Heart left ventricle (tissue), 13 donors: ENCODE measurements around the gene GUCA1A.

ENCODE experiments used
- CTCF ChIP-seq, 12 donors: fragments of 200-600 bp; sonication (generic) in 4 of 12; IDR thresholded peaks; one replicate each; pipeline versions ENCODE4 v1.5.0 to v1.8.0; 2018 to 2022; ENCODE audit warnings: antibody characterized with exemption in 12 of 12, mild to moderate bottlenecking in 5 of 12
- POLR2A ChIP-seq, 2 donors: fragments of 450-650 bp; IDR thresholded peaks; one replicate each; pipeline ENCODE4 v1.6.1; 2017; ENCODE audit warnings: antibody characterized with exemption in 2 of 2, mild to moderate bottlenecking in 2 of 2, moderate library complexity in 2 of 2
- donor health status: ischemic (EF 13 %, LVEDD 7.1; RV severe dilation, severe dysfunction).
- donor health status: DM: no; HTN: yes; CAD: no.
- donor health status: DM: no; HTN: no; CAD: no.
- donor health status: ischemic (EF 25% LVEDD 6.9; RV normal size, moderate dysfunction).
- donor health status: ischemic (EF 25% LVEDD 5.7; RV mildly dilated, moderate dysfunction).
- donor health status: ischemic (EF 35%, LVEDD 5.7; RV mildly dilated, moderate dysfunction).
- donor health status: nonischemic (EF 11% LVEDD 7.7; RV severe dilation, severe dysfunction).
- donor health status: DM: yes; HTN: yes; CAD: no.
- donor health status: PGD.
- donor health status: ischemic (EF 29% LVEDD 5.4; RV normal size, mild dysfunction).
- donor health status: nonischemic (EF 23%, LVEDD 6.1; RV moderate dilation, normal function).

GRCh38 chr6:42153921-42154320 is 19.2 kb upstream of the GUCA1A start:
- TF ChIP-seq CTCF (IDR thresholded peaks at IDR 0.05): no peak
- no peak for TF ChIP-seq POLR2A (IDR thresholded peaks at IDR 0.05)
